Fibroblast of lung (primary cell): Measurements from ENCODE around the gene PPP1CB.

ENCODE experiments used
- EZH2 ChIP-seq: IDR thresholded peaks from 2 replicates; pipeline ENCODE4 v1.5.1; 2012; ENCODE audit warnings: low read length, control low read depth, mild to moderate bottlenecking; ENCODE audit errors: missing control alignments
- TF ChIP-seq, protein P1 (sequence below), 2 donors: IDR thresholded peaks in 1 of 2; conservative IDR thresholded peaks in 1 of 2; 1 replicate in 1 of 2; 2 replicates in 1 of 2; pipeline ENCODE4 v1.5.1; 2011 to 2012; ENCODE audit warnings: low read length in 2 of 2, control low read depth in 1 of 2, inconsistent platforms in 1 of 2, low read depth in 1 of 2, mild to moderate bottlenecking in 1 of 2

DNA sequence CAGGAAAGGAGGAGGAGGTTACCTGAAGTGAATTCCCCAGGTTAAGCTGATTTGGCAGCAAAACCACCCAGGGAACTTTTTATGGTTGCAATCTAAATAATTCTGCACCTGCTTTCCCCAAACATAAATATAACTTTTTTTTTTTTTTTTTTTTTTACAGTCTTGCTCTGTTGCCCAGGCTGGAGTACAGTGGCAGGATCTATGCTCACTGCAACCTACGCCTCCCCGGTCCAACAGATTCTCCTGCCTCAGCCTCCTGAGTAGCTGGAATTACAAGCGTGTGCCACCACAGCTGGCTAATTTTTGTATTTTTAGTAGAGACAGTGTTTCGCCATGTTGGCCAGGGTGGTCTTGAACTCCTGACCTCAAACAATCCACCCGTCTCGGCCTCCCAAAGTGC, 16.1 kb upstream of the PPP1CB start:
- no peak for TF ChIP-seq EZH2
- TF ChIP-seq, protein P1, sequence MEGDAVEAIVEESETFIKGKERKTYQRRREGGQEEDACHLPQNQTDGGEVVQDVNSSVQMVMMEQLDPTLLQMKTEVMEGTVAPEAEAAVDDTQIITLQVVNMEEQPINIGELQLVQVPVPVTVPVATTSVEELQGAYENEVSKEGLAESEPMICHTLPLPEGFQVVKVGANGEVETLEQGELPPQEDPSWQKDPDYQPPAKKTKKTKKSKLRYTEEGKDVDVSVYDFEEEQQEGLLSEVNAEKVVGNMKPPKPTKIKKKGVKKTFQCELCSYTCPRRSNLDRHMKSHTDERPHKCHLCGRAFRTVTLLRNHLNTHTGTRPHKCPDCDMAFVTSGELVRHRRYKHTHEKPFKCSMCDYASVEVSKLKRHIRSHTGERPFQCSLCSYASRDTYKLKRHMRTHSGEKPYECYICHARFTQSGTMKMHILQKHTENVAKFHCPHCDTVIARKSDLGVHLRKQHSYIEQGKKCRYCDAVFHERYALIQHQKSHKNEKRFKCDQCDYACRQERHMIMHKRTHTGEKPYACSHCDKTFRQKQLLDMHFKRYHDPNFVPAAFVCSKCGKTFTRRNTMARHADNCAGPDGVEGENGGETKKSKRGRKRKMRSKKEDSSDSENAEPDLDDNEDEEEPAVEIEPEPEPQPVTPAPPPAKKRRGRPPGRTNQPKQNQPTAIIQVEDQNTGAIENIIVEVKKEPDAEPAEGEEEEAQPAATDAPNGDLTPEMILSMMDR (conservative IDR thresholded peaks at IDR 0.05 in 1 of 2, IDR thresholded peaks at IDR 0.05 in 1 of 2; ENCODE audit: low read depth in 1 of 2, low read length in 2 of 2), result no peak
